HCT116 (cell line): ENCODE data around the gene KAZN. TPM values are rescaled to one million over a fixed set of nuclear protein-coding genes. Genes with fewer than 3 reads are reported as not detected.

Experiments used
- ATAC-seq: fragments of 200-7000 bp; cut with Tn5 transposase; 2 replicates; pipeline ENCODE4 v1.9.1; 2020; ENCODE audit warnings: mild to moderate bottlenecking, moderate library complexity
- BruUV-seq: library from RNA; stranded (reverse); fragments of 400-500 nt; replicated peaks from 2 replicates; lab custom pipeline; 2021; lab: Mats Ljungman, UMichigan
- CTCF ChIA-PET: fragments of 300-600 bp; sonication (Branson Sonifier 250); formaldehyde crosslinking; loops from one replicate; lab custom pipeline; 2021; ENCODE audit warnings: antibody characterized with exemption; lab: Charles Lee
- POLR2A ChIA-PET: fragments of 300-600, 350-600 bp; sonication (Branson Sonifier 250); formaldehyde crosslinking; loops from one replicate; lab custom pipeline; 2021; ENCODE audit warnings: antibody characterized with exemption; lab: Charles Lee
- RAD21 ChIA-PET, 2 experiments: fragments of 300-600 bp; sonication (Branson Sonifier 250); formaldehyde crosslinking; loops; one replicate each; lab custom pipeline; 2023; ENCODE audit warnings: low total read pairs in 2 of 2; ENCODE audit not compliant: uncharacterized antibody in 2 of 2, unreplicated experiment in 2 of 2, low non-redundant PET in 1 of 2; lab: Charles Lee
- DNase-seq: peaks from one replicate; pipeline ENCODE4 v3.0.0-alpha.2; 2010; ENCODE audit warnings: low read depth, low spot score
- H2AFZ ChIP-seq: fragments of 200-600 bp; shearing (Covaris generic), sonication (generic); 2 replicates; pipeline ENCODE4 v1.6.1; 2017; ENCODE audit warnings: low read depth, mixed run types, mixed read lengths, antibody characterized with exemption, low read length; ENCODE audit not compliant: poor library complexity, severe bottlenecking
- H3K27ac ChIP-seq: 2 replicates; pipeline ENCODE4 v1.5.1; 2012; ENCODE audit warnings: low read depth, low read length
- H3K27me3 ChIP-seq: fragments of 200-600 bp; sonication (generic); 2 replicates; pipeline ENCODE4 v1.6.1; 2016; ENCODE audit warnings: mixed run types, low read length, mixed read lengths; ENCODE audit not compliant: insufficient read depth
- H3K36me3 ChIP-seq, 2 experiments: fragments of 200-500 bp in 1 of 2; fragments of 200-600 bp in 1 of 2; sonication (Bioruptor generic) in 1 of 2; sonication (generic) in 1 of 2; 2 replicates each; pipeline versions ENCODE4 v1.5.1 to v1.6.1; 2014 to 2016; ENCODE audit warnings: low read length in 2 of 2, inconsistent platforms in 1 of 2, mixed read lengths in 1 of 2, mixed run types in 1 of 2; ENCODE audit not compliant: insufficient read depth in 2 of 2, control insufficient read depth in 1 of 2
- H3K4me1 ChIP-seq, 2 experiments: fragments of 200-600 bp in 1 of 2; sonication (generic) in 1 of 2; 2 replicates each; pipeline versions ENCODE4 v1.5.1 to v1.6.1; 2012 to 2017; ENCODE audit warnings: low read length in 2 of 2, inconsistent platforms in 1 of 2, mild to moderate bottlenecking in 1 of 2, mixed read lengths in 1 of 2, mixed run types in 1 of 2, moderate library complexity in 1 of 2; ENCODE audit not compliant: insufficient read depth in 2 of 2, control insufficient read depth in 1 of 2
- H3K4me2 ChIP-seq: fragments of 200-600 bp; sonication (generic); 2 replicates; pipeline ENCODE4 v1.6.1; 2017; ENCODE audit warnings: mixed run types, low read length, mixed read lengths
- H3K4me3 ChIP-seq, 2 experiments: fragments of 200-600 bp in 1 of 2; sonication (generic) in 1 of 2; replicated peaks in 1 of 2; 2 replicates each; pipeline ENCODE4 v1.5.1; 2011 to 2016; ENCODE audit warnings: low read length in 2 of 2, control low read depth in 1 of 2, low read depth in 1 of 2, mild to moderate bottlenecking in 1 of 2, mixed read lengths in 1 of 2, mixed run types in 1 of 2
- H3K79me2 ChIP-seq: fragments of 200-600 bp; sonication (generic); 2 replicates; pipeline ENCODE4 v1.6.1; 2017; ENCODE audit warnings: mild to moderate bottlenecking, mixed run types, low read length, moderate library complexity, mixed read lengths; ENCODE audit not compliant: insufficient read depth
- H3K9ac ChIP-seq: fragments of 200-600 bp; sonication (generic); 2 replicates; pipeline ENCODE4 v1.6.1; 2016; ENCODE audit warnings: low read length, mixed read lengths
- H3K9me2 ChIP-seq: fragments of 200-600 bp; sonication (generic), shearing (Covaris generic); 2 replicates; pipeline ENCODE4 v1.6.1; 2017; ENCODE audit warnings: mixed run types, mild to moderate bottlenecking, moderate library complexity; ENCODE audit not compliant: insufficient read depth
- H3K9me3 ChIP-seq, 2 experiments: fragments of 200-500 bp in 1 of 2; fragments of 200-600 bp in 1 of 2; sonication (Bioruptor generic) in 1 of 2; sonication (generic) in 1 of 2; 2 replicates each; pipeline ENCODE4 v1.6.1; 2014 to 2017; ENCODE audit warnings: low read length in 2 of 2, mixed read lengths in 2 of 2, inconsistent platforms in 1 of 2, low read depth in 1 of 2, mild to moderate bottlenecking in 1 of 2, mixed run types in 1 of 2, moderate library complexity in 1 of 2; ENCODE audit not compliant: control insufficient read depth in 1 of 2, insufficient read depth in 1 of 2
- H4K20me1 ChIP-seq: fragments of 200-600 bp; sonication (generic), shearing (Covaris generic); 2 replicates; pipeline ENCODE4 v1.6.1; 2017; ENCODE audit warnings: mixed run types, mild to moderate bottlenecking, moderate library complexity; ENCODE audit not compliant: insufficient read depth
- POLR2A ChIP-seq: IDR thresholded peaks from 2 replicates; pipeline ENCODE4 v1.7.0; 2011; ENCODE audit warnings: borderline replicate concordance; ENCODE audit not compliant: insufficient read depth, insufficient read length; ENCODE audit errors: extremely low read depth
- RAD21 ChIP-seq: IDR thresholded peaks from 2 replicates; pipeline ENCODE4 v1.6.1; 2012; ENCODE audit warnings: low read depth, mild to moderate bottlenecking
- REST ChIP-seq: IDR thresholded peaks from 2 replicates; pipeline ENCODE4 v1.6.1; 2012; ENCODE audit warnings: low read depth
- SIN3A ChIP-seq: IDR thresholded peaks from 2 replicates; pipeline ENCODE4 v1.6.1; 2012; ENCODE audit warnings: low read depth
- ZFX ChIP-seq: fragments of 450-650 bp; IDR thresholded peaks from 2 replicates; pipeline ENCODE4 v1.6.1; 2017
- ZNF274 ChIP-seq: fragments of 200-500 bp; sonication (Bioruptor generic); IDR thresholded peaks from 2 replicates; pipeline ENCODE4 v1.6.1; 2014; ENCODE audit warnings: mild to moderate bottlenecking, low read depth, low read length, inconsistent platforms
- intact Hi-C: fragments of 100-400 bp; cut with micrococcal nuclease; formaldehyde crosslinking; loops from 2 replicates; pipeline ENCODE4 v1.10.0; 2022
- total RNA-seq: library from RNA; stranded (reverse); gene quantifications from one replicate; pipeline ENCODE4 v1.2.1, GENCODE V29; 2021; ENCODE audit not compliant: unreplicated experiment
- TF ChIP-seq, protein P1 (sequence below): IDR thresholded peaks from 2 replicates; pipeline ENCODE4 v1.6.1; 2012

Gene KAZN
- total RNA-seq, 1 experiment from 2014 or later, result 13.4 TPM

DNA sequence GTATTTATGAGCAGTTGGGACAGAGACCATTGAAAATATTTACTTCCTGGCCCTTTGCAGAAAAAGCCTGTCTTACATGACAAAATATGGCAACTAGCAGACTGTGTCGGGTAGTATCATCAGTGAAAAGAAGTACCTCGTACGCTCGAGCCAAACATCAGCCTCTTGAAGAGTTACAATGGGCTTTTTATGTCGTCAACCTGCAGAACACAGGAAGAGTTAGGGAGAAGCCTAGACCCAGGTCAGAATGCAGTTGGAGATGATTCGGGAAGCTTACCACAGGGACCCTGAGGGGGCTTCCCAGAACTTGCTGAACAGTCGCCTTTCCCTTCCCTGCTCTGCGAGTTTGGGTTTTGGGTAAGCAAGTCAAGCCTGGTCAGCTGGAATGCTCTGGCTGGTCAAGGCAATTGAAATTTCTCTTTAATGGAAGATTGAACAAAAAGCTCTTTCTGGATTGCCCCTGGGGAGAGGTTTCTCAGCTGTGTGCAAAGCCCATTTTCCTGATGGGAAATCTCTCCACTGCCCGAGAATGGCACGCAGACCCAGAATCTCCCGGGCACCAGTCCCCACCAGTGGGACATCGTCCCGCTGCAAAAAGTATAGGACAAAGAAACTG is 291.4 kb downstream of the KAZN start:
- H2AFZ ChIP-seq, result no peak overlapping the region
- H4K20me1 ChIP-seq, result no peaks in the 10 kb centered on the region
- H3K27me3 ChIP-seq, result no peaks in the 10 kb centered on the region; the same call in 1 of the 2 replicates
- CTCF ChIA-PET, result no interaction called here
- BruUV-seq, result no TSS peak
- no peaks in the 10 kb centered on the region for H3K79me2 ChIP-seq
- H3K36me3 ChIP-seq, result no peaks in the 10 kb centered on the region
- H3K9me3 ChIP-seq, result no peaks in the 10 kb centered on the region
- intact Hi-C loops, result no loop called here
- H3K4me1 ChIP-seq, result peaks cover 2 to 4% of the 10 kb centered on the region in 2 experiments; a peak in 2 of 4 replicates
- H3K27ac ChIP-seq, result no peak overlapping the region
- POLR2A ChIA-PET, result no interaction called here
- H3K9ac ChIP-seq, result no peak overlapping the region
- no peak for TF ChIP-seq RAD21
- TF ChIP-seq, protein P1, sequence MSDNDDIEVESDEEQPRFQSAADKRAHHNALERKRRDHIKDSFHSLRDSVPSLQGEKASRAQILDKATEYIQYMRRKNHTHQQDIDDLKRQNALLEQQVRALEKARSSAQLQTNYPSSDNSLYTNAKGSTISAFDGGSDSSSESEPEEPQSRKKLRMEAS, result no peak
- TF ChIP-seq ZNF274, result no peak
- no peak for TF ChIP-seq ZFX
- no peak for TF ChIP-seq REST
- no peak for TF ChIP-seq POLR2A
- no peak for TF ChIP-seq SIN3A
- no peak overlapping the region for H3K4me3 ChIP-seq
- ATAC-seq (no peak), DNase-seq (no peak)
- H3K4me2 ChIP-seq, result no peak overlapping the region
- no peaks in the 10 kb centered on the region for H3K9me2 ChIP-seq
- RAD21 ChIA-PET, result no interaction called here
